K562 (cell line): Measurements from ENCODE around the gene TEX264.

Source experiments
- CTCF ChIP-seq, 3 experiments: IDR thresholded peaks in 2 of 3; conservative IDR thresholded peaks in 1 of 3; 2 replicates each; pipeline ENCODE4 v1.5.1; 2011 to 2012; ENCODE audit warnings: low read length in 3 of 3, mild to moderate bottlenecking in 3 of 3, control low read depth in 2 of 3, improper control_type of control experiment in 1 of 3, inconsistent platforms in 1 of 3, low read depth in 1 of 3, mixed read lengths in 1 of 3, moderate library complexity in 1 of 3; ENCODE audit not compliant: insufficient read depth in 2 of 3
- USF1 ChIP-seq: sonication (generic); formaldehyde crosslinking; IDR thresholded peaks from 2 replicates; pipeline ENCODE4 v1.9.0; 2022; ENCODE audit warnings: mild to moderate bottlenecking, missing genetic modification reagents
- ZNF140 ChIP-seq: fragments of 250-450 bp; sonication (Bioruptor Pico); IDR thresholded peaks from 2 replicates; pipeline ENCODE4 v1.8.0; 2021; ENCODE audit warnings: moderate library complexity, mild to moderate bottlenecking, inconsistent platforms
- ZNF3 ChIP-seq: fragments of 250-450 bp; sonication (Bioruptor Pico); IDR thresholded peaks from 2 replicates; pipeline ENCODE4 v1.5.0; 2021; ENCODE audit warnings: mild to moderate bottlenecking, moderate library complexity

GRCh38 chr3:51719410-51720025 lies 48.5 kb downstream of the TEX264 start:
- no peak for TF ChIP-seq ZNF3
- peak in 1 of 3 experiments; percentile 13; a peak in 1 of 6 replicates for TF ChIP-seq CTCF (IDR thresholded peaks at IDR 0.05 in 2 of 3, conservative IDR thresholded peaks at IDR 0.05 in 1 of 3; ENCODE audit: insufficient read depth in 2 of 3, low read depth in 1 of 3, low read length in 3 of 3)
- no peak for TF ChIP-seq ZNF140
- no peak for TF ChIP-seq USF1 (CRISPR knock-in tag)
